ENCODE results near the gene LARGE1.

Gene LARGE1

GRCh38 chr22:33883961-33884808 is 36.1 kb downstream of the LARGE1 start:
- TF ChIP-seq, protein P1, sequence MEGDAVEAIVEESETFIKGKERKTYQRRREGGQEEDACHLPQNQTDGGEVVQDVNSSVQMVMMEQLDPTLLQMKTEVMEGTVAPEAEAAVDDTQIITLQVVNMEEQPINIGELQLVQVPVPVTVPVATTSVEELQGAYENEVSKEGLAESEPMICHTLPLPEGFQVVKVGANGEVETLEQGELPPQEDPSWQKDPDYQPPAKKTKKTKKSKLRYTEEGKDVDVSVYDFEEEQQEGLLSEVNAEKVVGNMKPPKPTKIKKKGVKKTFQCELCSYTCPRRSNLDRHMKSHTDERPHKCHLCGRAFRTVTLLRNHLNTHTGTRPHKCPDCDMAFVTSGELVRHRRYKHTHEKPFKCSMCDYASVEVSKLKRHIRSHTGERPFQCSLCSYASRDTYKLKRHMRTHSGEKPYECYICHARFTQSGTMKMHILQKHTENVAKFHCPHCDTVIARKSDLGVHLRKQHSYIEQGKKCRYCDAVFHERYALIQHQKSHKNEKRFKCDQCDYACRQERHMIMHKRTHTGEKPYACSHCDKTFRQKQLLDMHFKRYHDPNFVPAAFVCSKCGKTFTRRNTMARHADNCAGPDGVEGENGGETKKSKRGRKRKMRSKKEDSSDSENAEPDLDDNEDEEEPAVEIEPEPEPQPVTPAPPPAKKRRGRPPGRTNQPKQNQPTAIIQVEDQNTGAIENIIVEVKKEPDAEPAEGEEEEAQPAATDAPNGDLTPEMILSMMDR (IDR thresholded peaks at IDR 0.05; ENCODE audit: low read depth, low read length), result no peak
- no peak overlapping the region for H3K4me3 ChIP-seq (ENCODE audit: low read depth, low read length)
- DNase-seq (ENCODE audit: low read depth, low spot score), result no peak
- in situ Hi-C loops (cut with HindIII; ENCODE audit: low sequenced_read_pairs), result no loop called here

GRCh38 chr22:33883561-33883960 is 36.7 kb downstream of the LARGE1 start:
- no peak for DNase-seq (ENCODE audit: low read depth, low spot score)
- H3K4me3 ChIP-seq (ENCODE audit: low read depth, low read length), result no peak overlapping the region
- TF ChIP-seq, protein P1 (IDR thresholded peaks at IDR 0.05; ENCODE audit: low read depth, low read length), result no peak
- in situ Hi-C loops (cut with HindIII; ENCODE audit: low sequenced_read_pairs), result no loop called here

DNA sequence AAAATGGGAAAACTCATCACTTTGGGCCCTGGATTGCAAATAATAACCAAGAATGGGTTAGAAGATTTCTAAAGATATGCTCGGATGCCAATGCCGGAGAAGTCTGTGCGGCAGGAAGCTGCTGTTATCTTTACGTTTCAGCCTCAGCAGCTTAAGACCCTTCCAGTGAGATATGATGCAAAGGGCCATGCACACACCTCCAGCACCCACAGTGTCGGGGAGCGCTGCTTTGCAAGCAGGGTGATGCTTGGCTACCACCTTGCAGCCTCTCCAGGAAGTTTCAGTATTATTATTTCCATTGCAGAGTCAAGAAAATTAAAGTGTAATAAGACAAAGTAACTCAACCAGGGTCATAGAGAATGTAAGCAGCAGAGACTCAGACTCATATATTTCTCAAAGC is 37.3 kb downstream of the LARGE1 start:
- DNase-seq (ENCODE audit: low read depth, low spot score), result no peak
- in situ Hi-C loops (cut with HindIII; ENCODE audit: low sequenced_read_pairs), result no loop called here
- TF ChIP-seq, protein P1 (IDR thresholded peaks at IDR 0.05; ENCODE audit: low read depth, low read length), result no peak
- H3K4me3 ChIP-seq (ENCODE audit: low read depth, low read length), result no peak overlapping the region

- no peak for DNase-seq (ENCODE audit: low read depth, low spot score)
- in situ Hi-C loops (cut with HindIII; ENCODE audit: low sequenced_read_pairs), result no loop called here
- no peak overlapping the region for H3K4me3 ChIP-seq (ENCODE audit: low read depth, low read length)
- TF ChIP-seq, protein P1 (IDR thresholded peaks at IDR 0.05; ENCODE audit: low read depth, low read length), result no peak
Measured at GRCh38 chr22:33880986-33881385, 39.3 kb downstream of the LARGE1 start.

GRCh38 chr22:33879796-33880195 is 40.5 kb downstream of the LARGE1 start:
- DNase-seq (ENCODE audit: low read depth, low spot score), result no peak
- H3K4me3 ChIP-seq (ENCODE audit: low read depth, low read length), result no peak overlapping the region
- TF ChIP-seq, protein P1 (IDR thresholded peaks at IDR 0.05; ENCODE audit: low read depth, low read length), result no peak
- in situ Hi-C loops (cut with HindIII; ENCODE audit: low sequenced_read_pairs), result no loop called here

- no peak overlapping the region for H3K4me3 ChIP-seq (ENCODE audit: low read depth, low read length)
- in situ Hi-C loops (cut with HindIII; ENCODE audit: low sequenced_read_pairs), result no loop called here
- no peak for DNase-seq (ENCODE audit: low read depth, low spot score)
- TF ChIP-seq, protein P1 (IDR thresholded peaks at IDR 0.05; ENCODE audit: low read depth, low read length), result no peak
Measured at GRCh38 chr22:33875316-33875715, 45.0 kb downstream of the LARGE1 start.

All from astrocyte of the spinal cord (primary cell).